MCF 10A (cell line): ENCODE data around the gene SPATA3. TPM values are rescaled to one million over a fixed set of nuclear protein-coding genes. Genes with fewer than 3 reads are reported as not detected.

Experiments
- BruUV-seq: library from RNA; stranded (reverse); fragments of 400-500 nt; replicated peaks from 2 replicates; lab custom pipeline; 2021; lab: Mats Ljungman, UMichigan
- CTCF ChIA-PET: fragments of 300-600 bp; sonication (Branson Sonifier 250); formaldehyde crosslinking; extraction: SDS; loops from one replicate; lab custom pipeline; 2021; ENCODE audit warnings: antibody characterized with exemption, inconsistent platforms; lab: Yijun Ruan, JAX
- POLR2A ChIA-PET: fragments of 300-600, 350-650 bp; sonication (Branson Sonifier 250); formaldehyde crosslinking; extraction: SDS; loops from one replicate; lab custom pipeline; 2020; ENCODE audit warnings: antibody characterized with exemption, inconsistent platforms; lab: Yijun Ruan, JAX
- DNase-seq: peaks from one replicate; pipeline ENCODE4 v3.0.0-alpha.2; 2018; ENCODE audit not compliant: unreplicated experiment
- H3K27ac Mint-ChIP-seq: one replicate; pipeline ENCODE4 v1.8.0; 2022; ENCODE audit warnings: mild to moderate bottlenecking, low read depth, mixed read lengths; ENCODE audit not compliant: unreplicated experiment
- H3K27me3 Mint-ChIP-seq: one replicate; pipeline ENCODE4 v1.8.0; 2022; ENCODE audit warnings: mixed read lengths; ENCODE audit not compliant: insufficient read depth, unreplicated experiment
- H3K36me3 Mint-ChIP-seq: one replicate; pipeline ENCODE4 v1.8.0; 2022; ENCODE audit warnings: mild to moderate bottlenecking, moderate library complexity, mixed read lengths; ENCODE audit not compliant: insufficient read depth, unreplicated experiment
- H3K4me1 Mint-ChIP-seq: one replicate; pipeline ENCODE4 v1.8.0; 2022; ENCODE audit warnings: mixed read lengths; ENCODE audit not compliant: insufficient read depth, unreplicated experiment
- H3K4me3 Mint-ChIP-seq: one replicate; pipeline ENCODE4 v1.8.0; 2022; ENCODE audit warnings: mild to moderate bottlenecking, moderate library complexity, mixed read lengths; ENCODE audit not compliant: unreplicated experiment
- H3K9me3 Mint-ChIP-seq: one replicate; pipeline ENCODE4 v1.8.0; 2022; ENCODE audit warnings: mixed read lengths; ENCODE audit not compliant: unreplicated experiment
- CTCF ChIP-seq: fragments of 200-600 bp; IDR thresholded peaks from one replicate; pipeline ENCODE4 v1.8.0; 2022; ENCODE audit warnings: antibody characterized with exemption, mild to moderate bottlenecking; ENCODE audit not compliant: unreplicated experiment
- intact Hi-C: fragments of 100-400 bp; cut with micrococcal nuclease; formaldehyde crosslinking; loops from 2 replicates; pipeline ENCODE4 v1.14.1; 2022
- total RNA-seq: library from RNA; stranded (reverse); gene quantifications from 2 replicates; pipeline ENCODE4 v1.2.3, GENCODE V29; 2022

The SPATA3 gene
- total RNA-seq, 1 experiment from 2014 or later = not detected

GRCh38 chr2:231052494-231053451 lies 56.9 kb downstream of the SPATA3 start:
- POLR2A ChIA-PET = interaction anchor here (0.9 to 1.2 kb wide), 2 partner anchors 151 to 227 kb away, joined by 3 read pairs; no protein-coding TSS in a partner anchor
- H3K9me3 Mint-ChIP-seq = no peaks in the 10 kb centered on the region
- BruUV-seq = no TSS peak
- CTCF ChIA-PET = interaction anchor here (0.6 to 3.8 kb wide), 28 partner anchors 8 to 1046 kb away, joined by 3 to 16 read pairs (median 4); partner anchors contain the start of gene GPR55
- peaks cover 9% of the 10 kb centered on the region for H3K4me1 Mint-ChIP-seq
- H3K27ac Mint-ChIP-seq = no peak overlapping the region
- H3K36me3 Mint-ChIP-seq = no peaks in the 10 kb centered on the region
- no peaks in the 10 kb centered on the region for H3K27me3 Mint-ChIP-seq
- peak overlapping the region; percentile 81 for H3K4me3 Mint-ChIP-seq
- peak; percentile 83 for DNase-seq
- peak; percentile 78 for TF ChIP-seq CTCF
- intact Hi-C loops = loop anchor here (1.0 to 2.0 kb wide), 2 partner anchors 150 to 228 kb away; no protein-coding TSS in a partner anchor

GRCh38 chr2:231053846-231054245 lies 57.9 kb downstream of the SPATA3 start:
- ChIA-PET CTCF (interaction anchor here (1.1 to 3.8 kb wide), 4 partner anchors 9 to 232 kb away, joined by 4 to 16 read pairs (median 8); no protein-coding TSS in a partner anchor), POLR2A (no interaction called here)
- BruUV-seq = no TSS peak
- Mint-ChIP-seq H3K4me1 (peaks cover 20% of the 10 kb centered on the region), H3K36me3 (no peaks in the 10 kb centered on the region), H3K27me3 (no peaks in the 10 kb centered on the region), H3K4me3 (no peak overlapping the region), H3K27ac (no peak overlapping the region), H3K9me3 (no peaks in the 10 kb centered on the region)
- intact Hi-C loops = loop anchor here (2.0 kb wide), 1 partner anchor 229 kb away; no protein-coding TSS in a partner anchor
- no peak for DNase-seq
- no peak for TF ChIP-seq CTCF

- POLR2A ChIA-PET = interaction anchor here (0.5 to 1.8 kb wide), 5 partner anchors 13 to 141 kb away, joined by 4 to 9 read pairs (median 4); no protein-coding TSS in a partner anchor
- Mint-ChIP-seq H3K9me3 (no peaks in the 10 kb centered on the region), H3K27ac (peak within 1 kb of the TSS; percentile 97), H3K4me3 (peak within 1 kb of the TSS; percentile 78), H3K36me3 (peaks cover 8% of the 10 kb centered on the region), H3K4me1 (peaks cover 36% of the 10 kb centered on the region), H3K27me3 (no peaks in the 10 kb centered on the region)
- CTCF ChIA-PET = interaction anchor here (0.8 to 1.5 kb wide), 3 partner anchors 11 to 208 kb away, joined by 3 to 5 read pairs (median 3); no protein-coding TSS in a partner anchor
- peak; percentile 90 for TF ChIP-seq CTCF
- intact Hi-C loops = loop anchor here (2.0 kb wide), 1 partner anchor 148 kb away; no protein-coding TSS in a partner anchor
- DNase-seq = peak; percentile 91
- BruUV-seq = no TSS peak
Observed at GRCh38 chr2:231056453-231057416, 60.8 kb downstream of the SPATA3 start, which contains the start of gene PSMD1. Gene PSMD1 (plus strand): TSS chr2:231056867. CDS start chr2:231057026, 159 bp downstream.
